Right renal cortex interstitium (tissue), 3 donors: ENCODE measurements around the gene FGF7. TPM values are rescaled to one million over a fixed set of nuclear protein-coding genes. Genes with fewer than 3 reads are reported as not detected.
"Not testable (repeated sequence)": the region's sequence is repeated elsewhere in the genome, so short reads cannot be mapped to it uniquely, and the experiment has no call there.

ENCODE experiments used
- DNase-seq, 3 donors: peaks; one replicate each; pipeline ENCODE4 v3.0.0-alpha.2; 2013; ENCODE audit warnings: low read depth in 3 of 3, low spot score in 2 of 3
- polyA plus RNA-seq, 3 donors: library from polyadenylated mRNA; unstranded; fragments of 120-200 nt; gene quantifications; one replicate each; pipeline ENCODE4 v1.2.1, GENCODE V29; 2013; ENCODE audit not compliant: insufficient read length in 3 of 3

The FGF7 gene
- polyA plus RNA-seq, 3 donors, result 15.3 to 32.7 (median 31.2) TPM

DNA sequence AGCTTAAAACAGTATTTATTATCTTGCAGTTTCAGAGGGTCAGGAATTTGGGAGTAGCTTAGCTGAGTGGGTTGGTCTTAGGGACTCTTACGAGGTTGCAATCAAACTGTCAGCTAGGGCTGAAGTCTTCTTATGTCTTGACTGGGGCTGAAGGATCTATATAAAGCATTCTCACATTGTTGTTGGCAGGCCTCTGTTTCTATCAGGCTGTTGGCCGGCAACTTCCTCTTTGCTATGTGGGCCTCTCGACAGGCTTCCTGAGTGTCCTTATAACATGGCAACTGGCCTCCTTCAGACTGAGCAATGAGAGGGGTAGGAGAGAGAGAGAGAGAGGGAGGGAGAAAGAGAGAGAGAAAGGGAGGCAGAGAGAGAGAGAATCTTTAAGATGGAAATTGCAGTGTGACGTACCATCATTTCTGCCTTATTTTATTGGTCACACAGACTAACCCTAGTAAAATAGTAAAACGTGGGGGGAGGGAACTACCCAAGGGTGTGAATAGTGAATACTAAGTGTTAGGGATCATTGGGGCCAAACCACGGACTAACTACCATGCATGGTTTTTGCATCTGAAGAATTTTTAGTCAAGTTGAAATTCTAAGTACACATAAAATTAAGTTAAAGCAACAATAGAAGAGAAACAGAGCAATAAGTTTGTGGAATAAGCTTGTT lies 16.1 kb downstream of the FGF7 start:
- no peak for DNase-seq

DNA sequence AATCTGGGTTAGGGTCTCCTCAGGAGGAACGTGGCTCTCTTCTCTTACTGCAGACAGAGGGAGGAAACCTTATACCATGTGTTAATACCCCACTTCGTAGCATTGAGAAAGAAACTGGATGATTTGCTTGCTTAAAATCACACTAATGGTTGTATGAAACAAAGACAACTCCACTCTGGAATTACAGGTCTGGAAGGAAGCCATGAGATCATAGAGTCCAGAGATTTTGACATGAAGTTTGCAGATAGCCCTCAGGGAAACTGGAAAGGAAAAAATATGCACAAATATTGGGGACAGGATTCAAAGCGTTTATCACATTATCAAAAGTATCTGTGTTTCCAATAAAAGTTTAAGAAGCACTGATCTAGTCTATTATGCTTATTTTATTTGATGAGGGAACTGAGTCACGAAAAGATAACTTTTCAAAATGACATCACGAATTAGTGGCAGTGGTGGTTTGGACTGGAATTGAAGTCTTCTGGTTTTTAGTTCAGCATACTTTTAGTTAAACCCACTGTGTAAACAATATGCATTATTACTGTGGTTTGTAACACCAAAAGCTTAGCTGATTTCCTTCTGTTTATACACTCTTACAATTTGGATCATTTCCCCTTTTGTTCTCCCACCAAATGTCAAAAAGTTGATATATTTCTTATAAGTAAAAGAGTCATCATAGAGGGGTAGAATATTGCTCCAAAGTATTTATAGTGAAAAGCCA lies 16.8 kb downstream of the FGF7 start:
- no peak for DNase-seq

DNA sequence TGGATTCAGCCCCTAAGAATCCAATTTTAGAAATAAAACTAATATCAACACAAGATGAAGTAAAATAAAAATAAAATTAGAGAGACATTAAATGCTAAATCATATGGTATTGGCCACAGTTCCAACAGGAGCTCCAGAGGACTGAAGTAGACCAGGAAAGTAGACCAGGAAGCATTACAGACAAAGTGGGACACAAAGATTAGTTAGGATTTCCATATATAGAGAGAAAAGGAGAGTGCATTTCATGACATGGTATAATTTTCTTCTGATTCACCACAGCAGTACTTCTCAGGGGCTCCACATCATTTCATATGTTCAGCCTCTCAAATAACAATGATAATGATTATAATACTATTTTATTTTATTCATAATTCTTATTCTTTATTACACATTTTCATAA lies 18.3 kb downstream of the FGF7 start:
- no peak for DNase-seq

- no peak for DNase-seq
Measured at GRCh38 chr15:49441816-49442215, 18.8 kb downstream of the FGF7 start.

DNA sequence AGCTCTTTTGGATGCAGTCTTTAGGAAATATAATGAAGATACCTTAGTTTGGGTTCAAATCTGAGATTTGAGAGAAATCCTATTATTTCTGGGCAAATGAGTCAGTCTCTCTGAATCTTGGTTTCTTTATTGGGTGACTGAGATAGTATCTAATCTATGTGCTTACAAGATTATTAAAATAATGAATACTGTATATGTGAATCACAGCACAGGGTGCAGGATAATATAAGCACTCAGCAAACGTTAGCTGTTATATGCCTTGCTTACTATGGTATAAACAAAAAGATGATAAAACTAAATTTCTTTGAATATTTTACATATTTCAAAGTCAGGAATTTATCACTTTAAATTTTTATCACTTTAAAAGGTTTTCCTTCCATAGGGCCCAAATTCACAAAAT lies 29.6 kb downstream of the FGF7 start:
- no peak for DNase-seq

DNA sequence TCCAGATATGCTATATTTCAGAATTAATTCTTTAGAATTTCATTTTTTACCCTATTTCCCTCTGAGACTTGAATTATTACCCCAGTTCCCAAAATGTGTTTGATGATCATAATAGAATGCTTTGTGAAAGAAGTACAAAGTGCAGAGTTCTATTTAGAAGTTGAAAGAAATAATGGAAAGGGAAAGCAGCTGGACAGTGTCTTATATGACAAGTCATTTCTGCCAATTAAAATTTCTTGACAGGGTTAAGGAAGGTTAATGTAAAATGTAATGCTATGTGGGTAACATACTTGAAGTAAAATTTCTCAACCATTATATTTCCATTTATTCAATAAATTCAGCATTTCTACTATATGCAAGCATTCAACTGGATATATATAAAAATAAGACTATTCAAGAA lies 33.1 kb downstream of the FGF7 start:
- no peak for DNase-seq

DNA sequence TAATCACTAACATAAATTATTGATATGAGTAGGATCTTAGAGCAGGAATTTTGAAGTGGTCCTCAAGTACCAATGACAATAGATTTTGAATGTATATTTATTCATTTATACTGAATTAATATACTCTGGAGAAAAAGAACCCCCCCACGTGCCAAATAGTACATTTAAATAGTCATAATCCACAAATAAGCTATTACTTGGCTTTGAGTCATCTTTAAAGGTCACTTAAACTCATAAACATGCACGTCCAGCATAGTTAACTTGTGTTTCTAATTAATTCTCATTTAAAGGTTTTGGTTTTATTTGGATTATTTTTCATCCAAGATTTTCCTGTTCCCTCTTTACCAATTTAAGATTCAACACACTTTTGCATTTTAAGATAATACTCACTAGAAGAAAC lies 35.1 kb downstream of the FGF7 start:
- DNase-seq, result no peak

- no peak for DNase-seq
Measured at GRCh38 chr15:49460411-49460941, 37.4 kb downstream of the FGF7 start.

- DNase-seq, result no peak
Measured at GRCh38 chr15:49462232-49462844, 39.3 kb downstream of the FGF7 start.

DNA sequence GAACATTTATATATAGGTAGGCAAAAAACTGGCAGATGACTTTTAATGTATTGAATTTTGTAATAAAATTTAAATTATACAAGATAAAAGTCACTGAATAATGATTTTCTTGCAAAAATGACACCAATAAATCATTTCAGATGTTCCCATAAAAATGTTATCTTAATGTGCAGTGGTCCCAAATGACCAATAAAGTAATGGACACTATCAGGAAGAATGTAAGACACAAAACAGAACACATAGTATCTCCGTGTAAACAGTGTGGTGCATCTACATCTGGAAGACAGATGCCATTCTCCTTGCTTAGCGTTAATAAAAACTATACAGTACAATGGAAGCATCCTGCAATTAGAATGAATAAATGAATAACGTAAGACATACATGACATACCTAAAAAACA lies 41.5 kb downstream of the FGF7 start:
- DNase-seq, result no peak

DNA sequence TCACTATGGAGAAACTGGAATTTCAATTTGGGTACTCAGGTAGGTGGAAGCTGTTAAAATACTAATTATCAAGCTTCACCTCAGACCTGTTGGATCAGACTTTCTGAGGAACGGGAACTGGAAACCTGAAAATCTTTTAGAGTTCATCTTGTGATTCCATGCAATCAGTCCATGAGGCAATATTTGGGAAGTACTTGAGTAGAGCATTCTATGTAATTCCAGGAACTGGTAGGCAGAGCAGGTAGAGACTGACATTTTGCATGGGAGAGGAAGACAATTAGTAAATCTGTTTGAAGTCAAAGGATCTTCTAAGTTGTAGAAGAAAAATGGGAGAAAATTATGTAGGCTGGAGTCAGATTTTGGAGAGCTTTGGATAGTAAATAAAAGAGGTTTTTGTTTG lies 43.1 kb downstream of the FGF7 start:
- DNase-seq, result no peak

- no peak for DNase-seq
Measured at GRCh38 chr15:49467746-49468480, 44.9 kb downstream of the FGF7 start.

GRCh38 chr15:49468481-49468839 lies 45.4 kb downstream of the FGF7 start:
- DNase-seq, result no peak

DNA sequence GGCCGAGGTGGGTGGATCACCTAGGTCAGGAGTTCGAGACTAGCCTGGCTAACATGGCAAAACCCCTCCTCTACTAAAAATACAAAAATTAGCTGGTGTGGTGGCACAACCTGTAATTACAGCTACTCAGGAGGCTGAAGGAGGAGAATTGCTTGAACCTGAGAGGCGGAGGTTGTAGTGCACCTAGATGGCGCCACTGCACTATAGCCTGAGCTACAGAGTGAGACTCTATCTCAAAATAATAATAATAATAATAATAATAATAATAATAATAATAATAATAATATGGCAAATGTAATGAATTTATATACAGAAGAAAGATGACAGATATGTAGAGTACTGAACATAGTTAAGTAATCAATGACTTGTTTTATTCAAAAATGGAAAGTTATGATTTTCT lies 48.2 kb downstream of the FGF7 start:
- not testable (repeated sequence) for DNase-seq

GRCh38 chr15:49471733-49472132 lies 48.7 kb downstream of the FGF7 start:
- DNase-seq, result no peak

DNA sequence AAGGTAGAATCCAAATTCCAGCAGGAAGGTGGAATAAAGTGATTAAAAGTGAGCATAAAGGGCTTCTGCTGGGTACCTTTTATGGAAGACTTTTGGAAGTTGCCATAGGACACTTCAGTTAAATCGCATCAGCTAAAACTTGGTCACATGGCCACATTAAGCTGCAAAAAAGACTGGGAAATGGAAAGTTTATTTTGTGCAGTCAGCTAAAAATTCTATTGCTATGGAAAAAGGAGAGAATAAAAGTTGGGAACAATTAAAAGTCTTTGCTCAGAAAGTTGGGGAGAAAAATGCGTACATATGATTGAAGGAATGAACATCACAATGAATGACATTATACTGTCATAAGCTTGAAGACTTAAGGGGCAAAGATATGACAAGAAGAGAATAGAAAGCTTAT lies 49.3 kb downstream of the FGF7 start:
- no peak for DNase-seq

DNA sequence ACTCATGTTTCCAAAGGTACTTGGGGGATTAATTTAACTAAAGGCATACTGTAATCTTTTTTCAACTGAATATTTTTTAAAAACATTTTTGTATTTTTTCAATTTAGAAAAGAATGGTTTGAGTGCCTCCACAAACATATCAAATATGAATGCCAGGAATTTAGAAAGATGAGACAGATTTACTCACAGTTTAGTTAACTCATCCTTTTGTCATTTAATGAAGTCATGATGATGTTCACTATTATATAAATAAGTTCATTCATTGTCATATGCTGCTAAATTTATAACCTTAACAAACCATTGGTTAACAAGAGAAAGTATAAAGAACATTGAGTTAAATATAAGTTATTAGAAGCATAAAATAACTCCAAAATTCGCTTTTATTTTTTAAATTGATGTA lies 50.0 kb downstream of the FGF7 start:
- no peak for DNase-seq

- not testable (repeated sequence) for DNase-seq
Measured at GRCh38 chr15:49478021-49478420, 55.0 kb downstream of the FGF7 start.

DNA sequence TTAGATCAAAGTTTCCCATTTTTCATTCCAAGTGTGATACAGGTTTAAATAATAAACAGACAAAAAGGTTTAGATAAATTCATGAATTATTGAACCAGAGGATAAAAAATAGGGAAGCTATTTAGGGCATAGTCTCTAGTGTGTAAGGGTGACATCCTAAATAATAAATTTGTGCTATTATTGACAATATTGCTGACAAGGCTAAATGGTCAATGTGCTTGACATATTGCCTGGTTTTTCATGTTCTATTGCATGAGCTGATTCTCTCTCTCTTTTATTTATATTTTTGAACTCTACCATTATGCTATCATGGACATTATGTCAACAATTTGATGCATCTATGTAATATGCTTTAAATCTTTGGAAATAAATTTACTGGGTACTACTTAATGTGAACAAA lies 55.9 kb downstream of the FGF7 start:
- DNase-seq, result not testable (repeated sequence)

GRCh38 chr15:49485401-49485800 lies 62.4 kb downstream of the FGF7 start:
- DNase-seq, result not testable (repeated sequence)

GRCh38 chr15:49490966-49491365 lies 67.9 kb downstream of the FGF7 start:
- DNase-seq, result no peak
